ENCODE measurements around the gene METTL2A. TPM values are rescaled to one million over a fixed set of nuclear protein-coding genes. Genes with fewer than 3 reads are reported as not detected.
"Not testable (repeated sequence)": the region's sequence is repeated elsewhere in the genome, so short reads cannot be mapped to it uniquely, and the experiment has no call there.

METTL2A gene
- total RNA-seq, 4 donors from 2014 or later = 15.0 to 21.4 (median 17.5) TPM

GRCh38 chr17:62392908-62393307, 30.8 kb upstream of the METTL2A start:
- H3K36me3 ChIP-seq = no peaks in the 10 kb centered on the region
- no peaks in the 10 kb centered on the region for H3K9me3 ChIP-seq
- no peak overlapping the region for H3K27ac ChIP-seq
- intact Hi-C loops (cut with DNase I) = no loop called here
- TF ChIP-seq POLR2A (IDR thresholded peaks at IDR 0.05) (no peak), CTCF (IDR thresholded peaks at IDR 0.05) (no peak)
- no peaks in the 10 kb centered on the region for H3K27me3 ChIP-seq
- no peak for DNase-seq
- 90 to 96% methylated on average over 1 of the region's 1 CpG for WGBS, 2 donors
- no peak overlapping the region for H3K4me3 ChIP-seq (replicated peaks in 1 of 3)
- peaks cover 2 to 6% of the 10 kb centered on the region in 2 donors for H3K4me1 ChIP-seq

DNA sequence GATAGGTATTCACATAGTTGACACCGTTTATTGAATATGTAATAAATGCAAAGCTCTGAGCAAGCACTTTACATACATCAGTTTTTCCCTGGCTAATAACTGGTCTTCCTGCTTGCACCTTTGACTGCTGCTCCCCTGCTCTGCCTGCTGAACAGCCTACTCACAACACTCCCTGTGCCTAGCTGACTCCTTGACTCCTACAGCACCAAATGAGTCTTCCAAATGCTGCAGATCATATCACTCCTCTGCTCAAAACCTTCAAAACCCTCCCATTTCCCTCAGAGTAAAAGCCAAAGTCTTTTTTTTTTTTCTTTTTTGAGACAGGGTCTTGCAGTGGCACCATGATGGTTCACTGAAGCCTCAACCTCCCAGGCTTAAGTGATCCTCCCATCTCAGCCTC, 24.8 kb upstream of the METTL2A start:
- Histone ChIP-seq H3K27ac (no peak overlapping the region), H3K4me1 (no peaks in the 10 kb centered on the region), H3K27me3 (no peaks in the 10 kb centered on the region), H3K36me3 (no peaks in the 10 kb centered on the region), H3K9me3 (no peaks in the 10 kb centered on the region), H3K4me3 (replicated peaks in 1 of 3) (no peak overlapping the region)
- 90 to 91% methylated on average over 1 of the region's 1 CpG for WGBS, 2 donors
- no peak for DNase-seq
- intact Hi-C loops (cut with DNase I) = no loop called here
- TF ChIP-seq CTCF (IDR thresholded peaks at IDR 0.05) = no peak

DNA sequence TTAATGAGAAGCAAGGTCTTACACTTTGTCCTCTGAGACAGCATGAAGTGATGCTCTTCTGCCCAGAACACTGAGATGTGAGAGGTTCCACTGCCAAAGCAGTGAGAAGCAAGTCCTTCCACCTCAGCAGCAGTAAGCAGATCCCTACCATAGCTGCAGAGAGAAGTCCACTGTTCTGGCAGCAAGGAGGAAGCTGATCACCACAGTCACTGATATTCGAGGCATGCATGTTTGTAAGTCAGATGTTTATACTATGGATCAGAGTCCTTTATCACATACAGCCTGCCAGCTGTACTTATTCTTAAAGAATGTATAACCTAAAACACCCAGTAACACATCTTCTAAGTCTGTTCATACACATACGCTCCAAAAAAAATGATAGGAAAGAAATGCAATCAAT, 18.2 kb upstream of the METTL2A start:
- no peak overlapping the region for H3K4me3 ChIP-seq (replicated peaks in 1 of 3)
- no peaks in the 10 kb centered on the region for H3K9me3 ChIP-seq
- no peaks in the 10 kb centered on the region for H3K4me1 ChIP-seq
- no peaks in the 10 kb centered on the region for H3K27me3 ChIP-seq
- intact Hi-C loops (cut with DNase I) = no loop called here
- no peak overlapping the region for H3K27ac ChIP-seq
- no peak for DNase-seq
- H3K36me3 ChIP-seq = no peaks in the 10 kb centered on the region
- TF ChIP-seq CTCF (IDR thresholded peaks at IDR 0.05) (no peak), POLR2A (IDR thresholded peaks at IDR 0.05) (no peak)
- WGBS, 2 donors = 58 to 72% methylated on average over 2 of the region's 2 CpGs

DNA sequence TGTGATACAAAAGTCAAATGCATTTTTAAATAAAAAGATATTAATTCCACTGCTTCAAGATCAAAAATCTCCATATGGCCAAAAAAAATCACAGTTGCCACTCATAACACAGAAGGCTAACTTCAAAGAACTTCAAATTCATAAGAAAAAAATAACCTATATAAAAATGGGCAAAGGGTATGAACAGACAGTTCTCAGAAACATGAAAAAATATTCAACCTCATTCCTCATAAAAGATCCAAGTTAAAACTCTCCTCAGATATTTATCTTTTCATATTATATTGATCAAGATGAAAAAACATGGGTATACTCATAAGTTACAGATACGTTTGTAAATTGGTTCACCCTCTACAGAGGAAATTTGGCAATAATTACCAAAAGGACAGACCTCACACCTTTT, 10.6 kb upstream of the METTL2A start:
- H3K27ac ChIP-seq; H3K36me3 ChIP-seq; intact Hi-C loops (cut with DNase I); DNase-seq; H3K4me1 ChIP-seq; H3K27me3 ChIP-seq; H3K9me3 ChIP-seq; H3K4me3 ChIP-seq (replicated peaks in 1 of 3): not testable (repeated sequence)
- WGBS, 2 donors = 82 to 87% methylated on average over 1 of the region's 1 CpG

DNA sequence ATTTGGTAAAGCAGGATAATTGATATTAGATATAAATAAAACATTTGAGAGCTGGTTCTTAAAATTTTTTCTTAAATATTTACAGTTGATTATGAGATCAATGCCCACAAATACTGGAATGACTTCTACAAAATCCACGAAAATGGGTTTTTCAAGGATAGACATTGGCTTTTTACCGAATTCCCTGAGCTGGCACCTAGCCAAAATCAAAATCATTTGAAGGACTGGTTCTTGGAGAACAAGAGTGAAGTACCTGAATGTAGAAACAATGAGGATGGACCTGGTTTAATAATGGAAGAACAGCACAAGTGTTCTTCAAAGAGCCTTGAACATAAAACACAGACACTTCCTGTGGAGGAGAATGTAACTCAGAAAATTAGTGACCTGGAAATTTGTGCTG, 2.5 kb downstream of the METTL2A start:
- DNase-seq; H3K9me3 ChIP-seq; H3K4me3 ChIP-seq (replicated peaks in 1 of 3); H3K36me3 ChIP-seq; H3K27ac ChIP-seq; H3K4me1 ChIP-seq; H3K27me3 ChIP-seq: not testable (repeated sequence)
- intact Hi-C loops (cut with DNase I) = loop anchor here (10.0 kb wide), 1 partner anchor 49 kb away; the partner anchor contains the start of gene TLK2
- 62 to 87% methylated on average over 2 of the region's 2 CpGs for WGBS, 2 donors

- not testable (repeated sequence) for DNase-seq
Observed at GRCh38 chr17:62435251-62435650, 11.6 kb downstream of the METTL2A start.

GRCh38 chr17:62441181-62441580, 17.5 kb downstream of the METTL2A start:
- H3K4me3 ChIP-seq (replicated peaks in 1 of 3); intact Hi-C loops (cut with DNase I); H3K27me3 ChIP-seq; DNase-seq; H3K27ac ChIP-seq; H3K4me1 ChIP-seq; H3K9me3 ChIP-seq: not testable (repeated sequence)
- WGBS, 2 donors = 97 to 98% methylated on average over 6 of the region's 6 CpGs
- H3K36me3 ChIP-seq = peaks cover 8 to 28% of the 10 kb centered on the region in 2 donors

More at GRCh38 chr17:62435251-62435650, 11.6 kb downstream of the METTL2A start:
- H3K27ac ChIP-seq; H3K4me3 ChIP-seq (replicated peaks in 1 of 3); H3K9me3 ChIP-seq; intact Hi-C loops (cut with DNase I); H3K36me3 ChIP-seq; H3K27me3 ChIP-seq; H3K4me1 ChIP-seq: not testable (repeated sequence)
- WGBS, 2 donors = 98% methylated on average over 4 of the region's 4 CpGs

Data from thyroid gland (tissue), 4 donors.